CD14-positive monocyte (primary cell): ENCODE measurements around the gene COL4A1. TPM values are rescaled to one million over a fixed set of nuclear protein-coding genes. Genes with fewer than 3 reads are reported as not detected.

Experiments used
- DNase-seq, 3 donors: peaks; one replicate each; pipeline ENCODE4 v3.0.0-alpha.2; 2011 to 2022
- H2AFZ ChIP-seq: 2 replicates; pipeline ENCODE4 v1.6.0; 2012; ENCODE audit warnings: mild to moderate bottlenecking, low read depth, low read length, inconsistent platforms; ENCODE audit not compliant: insufficient read depth, poor library complexity, severe bottlenecking
- H3K27ac ChIP-seq, 2 donors: 1 replicate in 1 of 2; 2 replicates in 1 of 2; pipeline ENCODE4 v1.5.1; 2012 to 2013; ENCODE audit warnings: low read length in 2 of 2, control low read depth in 1 of 2, inconsistent platforms in 1 of 2, low read depth in 1 of 2, mild to moderate bottlenecking in 1 of 2
- H3K27me3 ChIP-seq, 2 donors: one replicate each; pipeline versions ENCODE4 v1.6.0 to v1.6.1; 2011 to 2013; ENCODE audit warnings: low read length in 2 of 2; ENCODE audit not compliant: control insufficient read depth in 2 of 2, insufficient read depth in 2 of 2
- H3K36me3 ChIP-seq, 2 donors: replicated peaks in 1 of 2; 1 replicate in 1 of 2; 2 replicates in 1 of 2; pipeline versions ENCODE4 v1.5.1 to v1.6.1; 2012 to 2013; ENCODE audit warnings: low read length in 2 of 2, control low read depth in 1 of 2, inconsistent platforms in 1 of 2, mild to moderate bottlenecking in 1 of 2; ENCODE audit not compliant: insufficient read depth in 2 of 2, control insufficient read depth in 1 of 2
- H3K4me1 ChIP-seq, 2 donors: 1 replicate in 1 of 2; 2 replicates in 1 of 2; pipeline versions ENCODE4 v1.5.1 to v1.6.1; 2012 to 2013; ENCODE audit warnings: low read length in 2 of 2, control low read depth in 1 of 2, inconsistent platforms in 1 of 2, mild to moderate bottlenecking in 1 of 2, moderate library complexity in 1 of 2; ENCODE audit not compliant: insufficient read depth in 2 of 2, control insufficient read depth in 1 of 2
- H3K4me2 ChIP-seq: replicated peaks from 2 replicates; pipeline ENCODE3; 2012; ENCODE audit warnings: low read length, moderate library complexity, mild to moderate bottlenecking; ENCODE audit not compliant: poor library complexity, severe bottlenecking; ENCODE audit errors: extremely low read depth
- H3K4me3 ChIP-seq, 3 experiments: fragments of 200-600 bp in 1 of 3; sonication (generic) in 1 of 3; replicated peaks in 1 of 3; 1 replicate in 2 of 3; 2 replicates in 1 of 3; pipeline ENCODE4 v1.5.1; 2011 to 2013; ENCODE audit warnings: low read length in 3 of 3, mild to moderate bottlenecking in 3 of 3, control low read depth in 2 of 3, low read depth in 2 of 3, inconsistent platforms in 1 of 3, moderate library complexity in 1 of 3
- H3K79me2 ChIP-seq: 2 replicates; pipeline ENCODE4 v1.6.0; 2012; ENCODE audit warnings: mild to moderate bottlenecking, control low read depth, inconsistent platforms, low read length, moderate library complexity; ENCODE audit not compliant: insufficient read depth
- H3K9ac ChIP-seq: 2 replicates; pipeline ENCODE4 v1.6.0; 2017; ENCODE audit warnings: low read length, mild to moderate bottlenecking; ENCODE audit not compliant: insufficient read depth, poor library complexity, severe bottlenecking
- H3K9me3 ChIP-seq, 2 donors: replicated peaks in 1 of 2; 1 replicate in 1 of 2; 2 replicates in 1 of 2; pipeline versions ENCODE4 v1.5.1 to v1.6.1; 2012 to 2013; ENCODE audit warnings: low read length in 2 of 2, control low read depth in 1 of 2; ENCODE audit not compliant: control insufficient read depth in 1 of 2, insufficient read depth in 1 of 2
- H4K20me1 ChIP-seq: 2 replicates; pipeline ENCODE4 v1.6.0; 2012; ENCODE audit warnings: mild to moderate bottlenecking, low read length, control low read depth, moderate library complexity; ENCODE audit not compliant: insufficient read depth
- H3K27ac Mint-ChIP-seq, 7 donors: one replicate each; pipeline ENCODE4 v1.8.0; 2020; ENCODE audit warnings: mild to moderate bottlenecking in 7 of 7, mixed read lengths in 7 of 7, moderate library complexity in 6 of 7, inconsistent platforms in 2 of 7
- H3K27me3 Mint-ChIP-seq, 3 donors: one replicate each; pipeline ENCODE4 v1.8.0; 2021 to 2022; ENCODE audit warnings: low read depth in 3 of 3, mild to moderate bottlenecking in 3 of 3, mixed read lengths in 3 of 3, moderate library complexity in 3 of 3, inconsistent platforms in 1 of 3
- H3K36me3 Mint-ChIP-seq, 2 donors: one replicate each; pipeline ENCODE4 v1.8.0; 2020; ENCODE audit warnings: mixed read lengths in 2 of 2, inconsistent platforms in 1 of 2, mild to moderate bottlenecking in 1 of 2
- H3K4me1 Mint-ChIP-seq: one replicate; pipeline ENCODE4 v1.8.0; 2020; ENCODE audit warnings: mild to moderate bottlenecking, mixed read lengths
- H3K4me3 Mint-ChIP-seq, 2 donors: one replicate each; pipeline ENCODE4 v1.8.0; 2020; ENCODE audit warnings: mild to moderate bottlenecking in 2 of 2, mixed read lengths in 2 of 2, moderate library complexity in 1 of 2
- H3K9me3 Mint-ChIP-seq, 7 donors: one replicate each; pipeline ENCODE4 v1.8.0; 2020 to 2022; ENCODE audit warnings: mixed read lengths in 7 of 7, mild to moderate bottlenecking in 6 of 7, moderate library complexity in 6 of 7, inconsistent platforms in 2 of 7
- WGBS: methylation state at CpG from one replicate; pipeline ENCODE4 v1.1.5; 2013; ENCODE audit warnings: missing lambda C conversion rate; ENCODE audit not compliant: insufficient coverage; 5-methylcytosine and 5-hydroxymethylcytosine counted together
- intact Hi-C, 2 donors: fragments of 100-400 bp; cut with micrococcal nuclease; formaldehyde crosslinking; loops; one replicate each; pipeline versions ENCODE4 v1.15.0 to v1.15.1; 2023
- polyA plus RNA-seq, 3 donors: library from polyadenylated mRNA; depleted of rRNA in 1 of 3; unstranded in 2 of 3; stranded (reverse) in 1 of 3; fragments of 300-500 nt in 2 of 3; fragments of >200 nt in 1 of 3; fragmentation: Illumina TruSeq in 2 of 3; gene quantifications; 1 replicate in 2 of 3; 2 replicates in 1 of 3; pipeline ENCODE4 v1.2.3, GENCODE V29; 2012 to 2021
- TF ChIP-seq, protein P1 (sequence below): fragments of 200-600 bp; IDR thresholded peaks from one replicate; pipeline ENCODE4 v1.8.0; 2022; ENCODE audit warnings: antibody characterized with exemption, mild to moderate bottlenecking

COL4A1 gene
- polyA plus RNA-seq, 3 donors: 0.16 to 0.25 TPM; not detected in 1

DNA sequence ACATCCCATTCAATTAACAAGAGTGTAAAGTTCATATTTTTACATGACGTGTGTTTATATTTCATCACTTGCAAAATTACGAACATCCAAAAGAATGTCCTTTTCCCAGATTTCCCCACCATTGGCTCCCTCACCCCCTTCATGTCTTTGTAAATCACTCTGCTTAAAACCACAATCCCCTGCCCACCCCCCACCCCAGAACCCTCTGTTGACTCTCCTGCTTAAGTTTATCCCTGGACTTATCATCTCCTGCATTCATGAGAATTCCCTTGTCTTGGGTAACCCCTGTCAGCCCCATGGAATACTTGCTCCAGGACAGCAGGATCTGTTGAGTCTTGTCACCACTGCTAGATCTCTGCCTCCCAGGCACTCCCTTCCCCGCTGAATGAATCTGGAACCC is 109.9 kb downstream of the COL4A1 start:
- Histone ChIP-seq H3K36me3 (no peaks in the 10 kb centered on the region), H3K9ac (no peak overlapping the region), H3K9me3 (no peaks in the 10 kb centered on the region), H2AFZ (no peak overlapping the region), H3K4me3 (no peak overlapping the region), H3K27ac (no peak overlapping the region), H3K27me3 (peaks cover 0 to 1% of the 10 kb centered on the region in 2 donors), H3K79me2 (no peaks in the 10 kb centered on the region), H3K4me2 (no peak overlapping the region), H3K4me1 (peaks cover 5 to 6% of the 10 kb centered on the region in 2 donors), H4K20me1 (no peaks in the 10 kb centered on the region)
- TF ChIP-seq, protein P1, sequence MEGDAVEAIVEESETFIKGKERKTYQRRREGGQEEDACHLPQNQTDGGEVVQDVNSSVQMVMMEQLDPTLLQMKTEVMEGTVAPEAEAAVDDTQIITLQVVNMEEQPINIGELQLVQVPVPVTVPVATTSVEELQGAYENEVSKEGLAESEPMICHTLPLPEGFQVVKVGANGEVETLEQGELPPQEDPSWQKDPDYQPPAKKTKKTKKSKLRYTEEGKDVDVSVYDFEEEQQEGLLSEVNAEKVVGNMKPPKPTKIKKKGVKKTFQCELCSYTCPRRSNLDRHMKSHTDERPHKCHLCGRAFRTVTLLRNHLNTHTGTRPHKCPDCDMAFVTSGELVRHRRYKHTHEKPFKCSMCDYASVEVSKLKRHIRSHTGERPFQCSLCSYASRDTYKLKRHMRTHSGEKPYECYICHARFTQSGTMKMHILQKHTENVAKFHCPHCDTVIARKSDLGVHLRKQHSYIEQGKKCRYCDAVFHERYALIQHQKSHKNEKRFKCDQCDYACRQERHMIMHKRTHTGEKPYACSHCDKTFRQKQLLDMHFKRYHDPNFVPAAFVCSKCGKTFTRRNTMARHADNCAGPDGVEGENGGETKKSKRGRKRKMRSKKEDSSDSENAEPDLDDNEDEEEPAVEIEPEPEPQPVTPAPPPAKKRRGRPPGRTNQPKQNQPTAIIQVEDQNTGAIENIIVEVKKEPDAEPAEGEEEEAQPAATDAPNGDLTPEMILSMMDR: no peak
- Mint-ChIP-seq H3K9me3 (no peaks in the 10 kb centered on the region), H3K27ac (no peak overlapping the region), H3K4me1 (peaks cover 4% of the 10 kb centered on the region), H3K36me3 (no peaks in the 10 kb centered on the region), H3K27me3 (peaks cover 7 to 28% (median 20%) of the 10 kb centered on the region in 3 donors), H3K4me3 (no peak overlapping the region)
- DNase-seq: no peak
- intact Hi-C loops: no loop called here
- WGBS: 100% methylated on average over 2 of the region's 3 CpGs

GRCh38 chr13:110195547-110196485 is 111.1 kb downstream of the COL4A1 start:
- intact Hi-C loops: no loop called here
- H4K20me1 ChIP-seq: no peaks in the 10 kb centered on the region
- H3K9me3 Mint-ChIP-seq: no peaks in the 10 kb centered on the region
- no peaks in the 10 kb centered on the region for H3K9me3 ChIP-seq
- no peak for DNase-seq
- no peak overlapping the region for H3K4me3 Mint-ChIP-seq
- peaks cover 0 to 4% of the 10 kb centered on the region in 2 donors for H3K27me3 ChIP-seq
- no peak overlapping the region for H2AFZ ChIP-seq
- H3K79me2 ChIP-seq: no peaks in the 10 kb centered on the region
- H3K4me1 ChIP-seq: no peaks in the 10 kb centered on the region
- no peak overlapping the region for H3K27ac Mint-ChIP-seq
- WGBS: 100% methylated on average over 1 of the region's 8 CpGs
- H3K36me3 Mint-ChIP-seq: no peaks in the 10 kb centered on the region
- no peak overlapping the region for H3K4me3 ChIP-seq
- H3K36me3 ChIP-seq: no peaks in the 10 kb centered on the region
- TF ChIP-seq, protein P1: no peak
- no peak overlapping the region for H3K27ac ChIP-seq
- no peak overlapping the region for H3K9ac ChIP-seq
- H3K4me2 ChIP-seq: no peak overlapping the region
- H3K27me3 Mint-ChIP-seq: peaks cover 8 to 26% (median 26%) of the 10 kb centered on the region in 3 donors
- peaks cover under 1% of the 10 kb centered on the region for H3K4me1 Mint-ChIP-seq
